HG03039 (cell line): ENCODE measurements around the gene TBCE.
"Not testable (repeated sequence)": the region's sequence is repeated elsewhere in the genome, so short reads cannot be mapped to it uniquely, and the experiment has no call there.

ENCODE experiments used
- ATAC-seq: cut with Tn5 transposase; IDR thresholded peaks from one replicate; pipeline ENCODE4 v1.9.1; 2021; ENCODE audit warnings: mild to moderate bottlenecking, moderate library complexity; ENCODE audit not compliant: unreplicated experiment

The TBCE gene

DNA sequence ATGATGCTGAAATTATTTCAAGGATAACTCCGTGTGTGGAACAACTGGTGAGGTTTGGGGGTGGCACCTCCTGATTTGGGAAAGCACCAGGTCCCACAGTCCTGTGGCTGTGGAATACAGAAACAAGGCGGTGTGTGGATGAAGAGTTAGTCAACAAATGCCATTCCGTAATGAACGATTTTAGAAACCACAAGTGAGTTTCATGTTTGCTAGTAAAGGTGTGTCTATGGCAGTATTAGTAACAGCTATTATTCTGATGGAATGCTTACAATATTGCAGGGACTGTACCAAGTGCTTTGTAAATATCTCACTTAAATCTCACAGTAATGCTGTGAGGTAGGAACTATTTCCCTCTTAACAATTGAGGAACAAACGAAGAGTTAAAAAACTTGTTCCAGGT is 83.2 kb downstream of the TBCE start:
- ATAC-seq, result no peak

DNA sequence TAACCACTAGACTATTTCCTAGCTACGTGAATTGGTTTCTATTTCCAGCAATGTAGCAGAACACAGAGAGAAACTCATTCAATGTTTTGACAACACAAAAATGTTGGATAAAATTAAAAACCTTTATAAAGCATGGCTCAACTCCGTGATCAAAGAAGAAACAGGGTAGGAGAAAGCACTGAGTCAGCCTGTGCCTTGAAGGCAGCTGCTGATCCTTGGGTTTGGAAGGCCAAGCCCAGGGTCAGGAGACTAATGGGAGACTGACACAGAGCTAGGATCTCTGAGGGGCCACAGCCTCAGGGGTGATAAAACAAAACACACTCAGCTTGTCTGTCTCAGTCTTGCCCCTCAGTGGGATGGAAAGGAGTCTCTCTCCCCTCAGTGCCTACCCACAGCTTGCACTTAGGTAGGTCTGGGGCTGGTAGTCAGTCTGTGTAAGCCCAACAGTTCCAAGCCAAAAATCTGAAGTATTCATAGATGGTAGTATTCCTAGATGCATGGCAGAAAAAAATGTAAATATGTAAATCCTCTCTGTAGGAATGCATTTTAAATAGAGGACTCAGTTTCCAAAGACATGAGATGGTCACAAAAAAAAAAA is 83.8 kb downstream of the TBCE start:
- no peak for ATAC-seq

DNA sequence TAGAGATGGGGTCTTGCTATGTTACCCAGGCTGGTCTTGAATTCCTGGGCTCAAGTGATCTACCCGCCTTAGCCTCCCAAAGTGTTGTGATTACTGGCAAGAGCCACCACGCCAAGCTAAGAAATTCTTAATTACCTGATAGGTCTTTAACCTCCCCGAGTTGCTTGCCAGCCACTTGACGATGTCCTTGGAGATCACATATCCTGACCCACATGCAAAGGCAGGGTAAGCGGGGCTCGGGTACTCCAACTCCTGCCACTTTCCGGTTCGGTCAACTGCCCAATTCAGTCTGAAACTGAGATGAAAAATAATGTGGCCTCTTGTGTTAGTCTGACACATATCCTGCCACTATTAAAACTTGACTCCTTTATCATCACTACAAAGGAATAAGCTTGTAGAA is 86.8 kb downstream of the TBCE start:
- no peak for ATAC-seq

GRCh38 chr1:235455097-235455496 is 87.9 kb downstream of the TBCE start:
- ATAC-seq, result no peak

GRCh38 chr1:235455823-235456222 is 88.6 kb downstream of the TBCE start:
- ATAC-seq, result no peak

DNA sequence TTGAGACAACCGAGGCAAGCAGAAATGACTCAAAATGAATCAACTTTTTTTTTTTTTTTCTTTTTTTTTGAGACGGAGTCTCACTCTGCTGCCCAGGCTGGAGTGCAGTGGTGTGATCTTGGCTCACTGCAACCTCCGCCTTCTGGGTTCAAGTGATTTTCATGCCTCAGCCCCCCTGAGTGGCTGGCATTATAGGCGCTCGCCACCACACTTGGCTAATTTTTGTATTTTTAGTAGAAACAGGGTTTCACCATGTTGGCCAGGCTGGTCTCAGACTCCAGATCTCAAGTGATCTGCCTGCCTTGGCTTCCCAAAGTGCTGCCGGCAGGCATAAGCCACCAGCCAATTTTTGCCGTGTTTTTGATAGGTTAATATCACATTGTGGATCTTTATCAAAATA is 90.6 kb downstream of the TBCE start:
- not testable (repeated sequence) for ATAC-seq

GRCh38 chr1:235460770-235461169 is 93.5 kb downstream of the TBCE start:
- no peak for ATAC-seq

GRCh38 chr1:235461954-235462353 is 94.7 kb downstream of the TBCE start:
- ATAC-seq, result no peak

GRCh38 chr1:235462832-235463231 is 95.6 kb downstream of the TBCE start:
- ATAC-seq, result not testable (repeated sequence)

DNA sequence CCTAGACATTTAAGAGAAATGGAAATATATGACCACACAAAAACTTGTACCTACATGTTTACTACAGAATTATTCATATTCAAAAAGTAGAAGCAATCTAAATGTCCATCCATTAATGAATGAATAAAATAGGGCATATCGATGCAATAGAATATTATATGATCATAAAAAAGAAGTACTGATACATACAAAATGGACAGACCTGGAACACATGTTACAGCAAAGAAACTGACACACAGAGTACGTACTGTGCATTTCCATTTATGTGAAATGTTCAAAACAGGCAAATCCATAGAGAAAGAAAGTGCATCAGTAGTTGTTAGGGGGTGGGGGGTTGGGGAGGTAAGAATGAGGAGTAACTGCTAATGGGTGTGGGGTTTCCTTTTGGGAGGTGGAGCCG is 97.8 kb downstream of the TBCE start:
- no peak for ATAC-seq

DNA sequence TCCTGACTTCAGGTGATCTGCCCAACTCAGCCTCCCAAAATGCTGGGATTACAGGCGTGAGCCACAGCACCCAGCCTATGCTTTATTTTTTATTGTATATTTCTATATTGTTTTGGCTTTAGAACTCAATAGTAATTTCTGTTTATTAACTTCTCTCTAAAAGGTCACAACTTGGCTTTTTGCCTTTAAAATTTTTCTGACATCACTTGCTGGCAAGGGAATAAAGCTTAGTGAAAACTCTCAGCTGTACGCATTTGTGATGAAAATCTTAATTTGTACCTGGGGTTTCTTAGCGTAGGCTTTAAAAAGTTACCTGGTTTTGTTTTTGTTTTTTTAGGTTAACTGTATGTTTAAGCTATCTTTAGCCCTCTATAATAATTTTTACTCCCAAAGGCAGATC is 100.8 kb downstream of the TBCE start:
- ATAC-seq, result no peak

DNA sequence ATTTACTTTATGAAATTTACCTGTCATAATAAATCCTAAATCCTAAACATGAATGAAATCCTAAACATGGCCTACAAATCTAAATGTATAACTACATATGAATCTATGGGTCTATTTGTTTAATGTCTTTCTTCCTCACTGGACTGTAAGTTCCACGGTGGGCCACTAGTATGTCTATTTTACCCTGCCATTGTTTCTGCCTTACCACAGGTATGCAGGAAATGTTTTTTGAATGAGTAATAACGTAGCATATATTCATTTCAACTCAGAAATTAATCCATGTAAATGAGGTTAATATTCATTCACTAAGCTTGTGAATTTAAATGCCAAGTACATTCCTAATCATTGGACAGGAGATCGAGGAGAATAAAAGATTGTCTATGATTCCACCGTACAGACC is 101.7 kb downstream of the TBCE start:
- no peak for ATAC-seq

GRCh38 chr1:235469897-235470296 is 102.7 kb downstream of the TBCE start:
- not testable (repeated sequence) for ATAC-seq

- no peak for ATAC-seq
Observed at GRCh38 chr1:235470741-235471439, 103.7 kb downstream of the TBCE start.

DNA sequence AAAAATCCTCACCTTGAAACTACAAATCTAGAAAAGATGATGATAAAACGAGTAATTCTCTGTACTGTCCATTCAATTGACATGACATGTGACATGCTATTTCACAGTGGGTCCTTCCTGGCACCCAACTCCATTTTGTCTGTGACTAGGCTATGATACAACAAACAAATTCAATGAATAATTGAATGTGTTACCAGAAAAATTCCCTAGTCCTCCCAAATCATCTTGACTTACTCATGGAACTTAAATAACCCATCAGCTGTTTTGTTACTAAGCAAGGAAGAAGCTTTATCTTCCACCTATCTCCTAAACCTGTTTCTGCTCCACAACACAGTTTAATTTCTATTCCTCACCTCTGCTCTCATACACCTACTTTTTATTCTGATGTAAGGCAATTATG is 106.6 kb downstream of the TBCE start:
- ATAC-seq, result no peak

- ATAC-seq, result no peak
Observed at GRCh38 chr1:235483090-235483489, 115.9 kb downstream of the TBCE start.

- ATAC-seq, result no peak
Observed at GRCh38 chr1:235485558-235485957, 118.3 kb downstream of the TBCE start.

- ATAC-seq, result no peak
Observed at GRCh38 chr1:235486321-235486720, 119.1 kb downstream of the TBCE start.

GRCh38 chr1:235491644-235492043 is 124.4 kb downstream of the TBCE start:
- no peak for ATAC-seq

DNA sequence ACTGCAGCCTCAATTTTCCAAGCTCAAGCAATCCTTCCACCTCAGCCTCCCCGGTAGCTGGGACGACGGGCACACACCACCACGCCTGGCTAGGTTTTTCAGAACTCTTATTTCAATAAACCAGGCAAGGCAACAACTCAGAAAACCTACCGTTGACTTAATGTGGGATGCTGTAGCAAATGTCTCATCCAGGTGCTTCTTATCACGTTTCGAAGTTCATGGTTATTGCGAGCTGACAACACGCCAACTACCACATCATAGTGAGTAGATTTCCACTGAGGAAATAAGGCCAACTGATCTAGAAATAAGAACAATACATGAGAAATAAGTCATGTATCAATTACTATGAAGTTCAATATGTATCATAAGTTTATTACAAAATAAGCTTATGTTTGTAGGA is 127.3 kb downstream of the TBCE start:
- ATAC-seq, result no peak

DNA sequence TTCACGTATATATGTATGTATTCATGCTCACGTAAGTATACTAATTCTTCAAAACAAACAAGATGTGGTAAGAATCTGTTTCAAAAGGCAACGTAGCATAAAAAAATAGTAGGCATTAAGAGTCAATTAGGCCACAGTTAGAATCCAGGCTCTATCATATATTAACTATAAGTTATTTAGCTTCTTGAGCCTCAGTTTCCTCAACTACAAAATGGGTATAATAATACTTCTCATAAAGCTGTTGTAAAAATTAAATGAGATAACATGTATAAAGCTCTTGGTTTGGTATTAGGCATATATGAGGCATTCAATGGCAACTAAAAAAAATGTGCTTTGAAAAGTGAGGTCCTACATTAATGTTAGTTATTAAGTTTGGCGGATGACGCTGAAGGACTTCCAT is 127.8 kb downstream of the TBCE start:
- no peak for ATAC-seq

DNA sequence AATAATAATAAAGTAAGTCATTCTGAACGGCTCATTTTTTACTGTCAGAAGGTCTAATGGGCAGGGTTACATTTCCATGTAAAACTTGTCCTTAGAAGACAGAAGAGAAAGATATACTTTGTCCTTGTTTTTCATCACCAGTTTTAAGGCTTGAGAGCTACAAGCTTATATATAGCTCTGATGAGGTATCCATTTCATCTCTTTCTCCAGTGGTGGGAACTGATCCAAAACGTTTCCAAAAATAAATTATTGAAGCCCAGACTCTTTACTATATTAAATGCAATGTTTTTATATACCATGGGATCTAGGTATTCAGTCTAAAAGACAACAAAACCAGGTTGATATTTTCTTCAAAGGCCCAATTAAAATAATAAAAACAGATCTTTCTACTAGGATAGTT is 128.3 kb downstream of the TBCE start:
- ATAC-seq, result no peak

DNA sequence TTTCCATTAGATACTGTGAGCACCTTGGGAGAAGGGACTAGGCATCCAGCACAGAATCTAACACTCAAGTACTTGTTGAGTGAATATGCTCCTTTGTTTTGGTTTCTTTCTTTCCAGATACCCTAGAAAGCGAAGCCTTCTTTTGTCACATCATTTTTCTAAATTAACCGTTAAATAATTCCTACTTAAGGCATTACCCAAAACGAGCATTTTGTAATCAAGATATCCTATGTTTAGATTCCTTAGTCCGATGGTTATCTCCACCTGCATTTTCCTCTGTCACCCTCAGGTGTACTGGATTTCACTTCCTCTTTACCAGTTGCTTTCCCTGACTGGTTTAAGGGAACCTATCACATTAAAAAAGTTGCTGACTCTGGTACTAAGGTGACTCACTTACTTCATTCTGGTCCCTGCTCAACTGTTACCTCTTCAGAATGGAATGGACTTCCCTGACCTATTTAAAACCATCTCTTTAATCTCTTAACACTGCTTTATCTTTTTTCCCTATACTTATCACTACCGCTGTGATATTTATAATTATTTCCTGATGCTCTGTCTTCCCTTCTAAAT is 133.8 kb downstream of the TBCE start:
- ATAC-seq, result no peak
